BE2C (cell line): ENCODE data around the gene GNB1L.

Source experiments
- DNase-seq: peaks from one replicate; pipeline ENCODE4 v3.0.0-alpha.2; 2020
- H3K27me3 ChIP-seq: fragments of 250-450 bp; sonication (Bioruptor Pico); 2 replicates; pipeline ENCODE4 v1.5.1; 2020; ENCODE audit warnings: mild to moderate bottlenecking
- H3K36me3 ChIP-seq: fragments of 250-450 bp; sonication (Bioruptor Pico); 2 replicates; pipeline ENCODE4 v1.5.1; 2020; ENCODE audit warnings: mild to moderate bottlenecking
- H3K4me1 ChIP-seq: fragments of 250-450 bp; sonication (Bioruptor Pico); 2 replicates; pipeline ENCODE4 v1.5.1; 2020
- H3K4me3 ChIP-seq: 2 replicates; pipeline ENCODE4 v1.5.1; 2011; ENCODE audit warnings: low read depth, low read length
- H3K9me3 ChIP-seq: fragments of 250-450 bp; sonication (Bioruptor Pico); 2 replicates; pipeline ENCODE4 v1.5.1; 2020
- CTCF ChIP-seq: IDR thresholded peaks from 2 replicates; pipeline ENCODE4 v1.5.1; 2012; ENCODE audit warnings: mild to moderate bottlenecking, low read depth, low read length

The GNB1L gene

GRCh38 chr22:19862619-19863246 is 8.1 kb upstream of the GNB1L start:
- Histone ChIP-seq H3K4me3 (no peak overlapping the region), H3K27me3 (no peaks in the 10 kb centered on the region), H3K4me1 (peaks cover 7% of the 10 kb centered on the region; the same call in 1 of the 2 replicates), H3K9me3 (no peaks in the 10 kb centered on the region), H3K36me3 (no peaks in the 10 kb centered on the region)
- DNase-seq = no peak
- no peak for TF ChIP-seq CTCF

GRCh38 chr22:19859861-19860510 is 5.3 kb upstream of the GNB1L start:
- H3K4me3 ChIP-seq = no peak overlapping the region
- H3K9me3 ChIP-seq = no peaks in the 10 kb centered on the region
- H3K4me1 ChIP-seq = peaks cover 4% of the 10 kb centered on the region; the same call in 1 of the 2 replicates
- no peak for DNase-seq
- no peak for TF ChIP-seq CTCF
- H3K36me3 ChIP-seq = no peaks in the 10 kb centered on the region
- H3K27me3 ChIP-seq = no peaks in the 10 kb centered on the region

- H3K36me3 ChIP-seq = 0 out of 2 replicates have a peak, but pooled peaks cover 3% of the 10 kb centered on the region
- peaks cover 4% of the 10 kb centered on the region; the same call in 1 of the 2 replicates for H3K4me1 ChIP-seq
- no peak overlapping the region for H3K4me3 ChIP-seq
- H3K27me3 ChIP-seq = no peaks in the 10 kb centered on the region
- DNase-seq = no peak
- TF ChIP-seq CTCF = no peak
- H3K9me3 ChIP-seq = no peaks in the 10 kb centered on the region
Observed at GRCh38 chr22:19857382-19857781, 2.7 kb upstream of the GNB1L start.

- Histone ChIP-seq H3K36me3 (peaks cover 19% of the 10 kb centered on the region), H3K9me3 (no peaks in the 10 kb centered on the region), H3K4me1 (peaks cover 4% of the 10 kb centered on the region; the same call in 1 of the 2 replicates), H3K4me3 (peak overlapping the region; percentile 97), H3K27me3 (no peaks in the 10 kb centered on the region)
- DNase-seq = peak; percentile 79
- no peak for TF ChIP-seq CTCF
Observed at GRCh38 chr22:19855504-19856409, 1.1 kb upstream of the GNB1L start.

GRCh38 chr22:19853879-19854777 is 546 bp downstream of the GNB1L start:
- peaks cover 28% of the 10 kb centered on the region for H3K36me3 ChIP-seq
- H3K27me3 ChIP-seq = no peaks in the 10 kb centered on the region
- DNase-seq = no peak
- peak overlapping the region; percentile 97 for H3K4me3 ChIP-seq
- H3K4me1 ChIP-seq = peaks cover 4% of the 10 kb centered on the region; the same call in 1 of the 2 replicates
- H3K9me3 ChIP-seq = no peaks in the 10 kb centered on the region
- TF ChIP-seq CTCF = no peak
